ENCODE measurements around the gene ZFAND3. TPM values are rescaled to one million over a fixed set of nuclear protein-coding genes. Genes with fewer than 3 reads are reported as not detected.

ZFAND3 gene
- polyA plus RNA-seq, 3 donors: 11.5 to 21.1 (median 11.7) TPM

DNA sequence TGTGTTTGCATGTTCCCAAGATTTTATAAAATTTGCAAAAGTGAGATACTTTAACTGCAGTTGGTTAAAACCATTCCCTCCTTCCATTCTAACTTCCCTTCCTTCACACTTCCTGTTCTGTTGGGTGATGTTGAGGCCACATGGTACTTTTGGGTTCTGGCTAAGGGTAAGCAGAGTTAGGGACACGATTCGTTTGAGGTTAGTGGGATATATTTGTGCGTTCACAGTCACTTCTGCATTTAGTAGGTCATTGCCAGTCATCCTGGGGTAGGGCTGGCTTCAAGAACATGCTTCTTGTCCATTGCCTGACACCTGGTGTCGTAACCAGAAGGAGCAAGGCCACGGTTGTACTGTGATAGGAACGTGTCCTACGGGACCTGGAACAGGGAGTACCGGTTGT is 340.1 kb downstream of the ZFAND3 start:
- Histone ChIP-seq H3K27ac (ENCODE audit: low read depth in 1 of 2, low read length in 2 of 2) (no peak overlapping the region), H3K4me1 (ENCODE audit: control insufficient read depth in 1 of 2, insufficient read depth in 2 of 2, low read length in 2 of 2) (peaks cover 10 to 11% of the 10 kb centered on the region in 2 donors), H3K36me3 (replicated peaks in 1 of 2; ENCODE audit: control insufficient read depth in 1 of 2, insufficient read depth in 2 of 2, low read length in 2 of 2) (no peaks in the 10 kb centered on the region), H3K4me3 (replicated peaks in 1 of 3; ENCODE audit: low read depth in 2 of 3, low read length in 3 of 3) (no peak overlapping the region), H3K27me3 (ENCODE audit: control insufficient read depth in 2 of 2, insufficient read depth in 2 of 2, low read length in 2 of 2) (no peaks in the 10 kb centered on the region), H3K79me2 (ENCODE audit: insufficient read depth, low read length) (no peaks in the 10 kb centered on the region), H3K9me3 (replicated peaks in 1 of 2; ENCODE audit: control insufficient read depth in 1 of 2, insufficient read depth in 1 of 2, low read length in 2 of 2) (no peaks in the 10 kb centered on the region), H3K9ac (ENCODE audit: insufficient read depth, low read length, poor library complexity, severe bottlenecking) (no peak overlapping the region), H2AFZ (ENCODE audit: insufficient read depth, low read depth, low read length, poor library complexity, severe bottlenecking) (no peak overlapping the region), H4K20me1 (ENCODE audit: insufficient read depth, low read length) (peaks cover 34% of the 10 kb centered on the region), H3K4me2 (replicated peaks; ENCODE audit: extremely low read depth, low read length, poor library complexity, severe bottlenecking) (no peak overlapping the region)
- 16% methylated on average over 4 of the region's 8 CpGs for WGBS (ENCODE audit: insufficient coverage)
- Mint-ChIP-seq H3K9me3 (peaks cover 0 to 7% (median 0%) of the 10 kb centered on the region in 7 donors), H3K27ac (peak overlapping the region in 5 of 7 donors; percentile 33 to 89 (median 44)), H3K27me3 (ENCODE audit: low read depth in 3 of 3) (peaks cover 1 to 5% (median 5%) of the 10 kb centered on the region in 3 donors), H3K4me1 (peaks cover 24% of the 10 kb centered on the region), H3K4me3 (no peak overlapping the region), H3K36me3 (peaks cover 20 to 37% of the 10 kb centered on the region in 2 donors)
- intact Hi-C loops (cut with micrococcal nuclease): no loop called here
- peak; percentile 24 to 61 (median 60) for DNase-seq
- TF ChIP-seq CTCF (IDR thresholded peaks at IDR 0.05): no peak

- peaks cover 13 to 25% of the 10 kb centered on the region in 2 donors for H3K36me3 Mint-ChIP-seq
- Histone ChIP-seq H3K36me3 (replicated peaks in 1 of 2; ENCODE audit: control insufficient read depth in 1 of 2, insufficient read depth in 2 of 2, low read length in 2 of 2) (no peaks in the 10 kb centered on the region), H3K4me1 (ENCODE audit: control insufficient read depth in 1 of 2, insufficient read depth in 2 of 2, low read length in 2 of 2) (no peaks in the 10 kb centered on the region), H3K9me3 (replicated peaks in 1 of 2; ENCODE audit: control insufficient read depth in 1 of 2, insufficient read depth in 1 of 2, low read length in 2 of 2) (no peaks in the 10 kb centered on the region), H3K79me2 (ENCODE audit: insufficient read depth, low read length) (no peaks in the 10 kb centered on the region), H3K4me3 (replicated peaks in 1 of 3; ENCODE audit: low read depth in 2 of 3, low read length in 3 of 3) (no peak overlapping the region), H3K27me3 (ENCODE audit: control insufficient read depth in 2 of 2, insufficient read depth in 2 of 2, low read length in 2 of 2) (no peaks in the 10 kb centered on the region), H3K4me2 (replicated peaks; ENCODE audit: extremely low read depth, low read length, poor library complexity, severe bottlenecking) (no peak overlapping the region), H2AFZ (ENCODE audit: insufficient read depth, low read depth, low read length, poor library complexity, severe bottlenecking) (no peak overlapping the region), H4K20me1 (ENCODE audit: insufficient read depth, low read length) (peaks cover 22% of the 10 kb centered on the region), H3K27ac (ENCODE audit: low read depth in 1 of 2, low read length in 2 of 2) (no peak overlapping the region), H3K9ac (ENCODE audit: insufficient read depth, low read length, poor library complexity, severe bottlenecking) (no peak overlapping the region)
- peaks cover 13% of the 10 kb centered on the region for H3K4me1 Mint-ChIP-seq
- peaks cover 1 to 5% (median 2%) of the 10 kb centered on the region in 3 donors for H3K27me3 Mint-ChIP-seq (ENCODE audit: low read depth in 3 of 3)
- WGBS (ENCODE audit: insufficient coverage): 99% methylated on average over 25 of the region's 25 CpGs
- no peak for DNase-seq
- H3K27ac Mint-ChIP-seq: peak overlapping the region in 4 of 7 donors; percentile 3 to 76 (median 54)
- intact Hi-C loops (cut with micrococcal nuclease): no loop called here
- no peak for TF ChIP-seq CTCF (IDR thresholded peaks at IDR 0.05)
- peaks cover 0 to 7% (median 0%) of the 10 kb centered on the region in 7 donors for H3K9me3 Mint-ChIP-seq
- no peak overlapping the region for H3K4me3 Mint-ChIP-seq
Measured at GRCh38 chr6:38160831-38161230, 341.3 kb downstream of the ZFAND3 start.

Measured in CD14-positive monocyte (primary cell).